Measurements from ENCODE around the gene TRAPPC12. TPM values are rescaled to one million over a fixed set of nuclear protein-coding genes. Genes with fewer than 3 reads are reported as not detected.

The TRAPPC12 gene
- total RNA-seq, 2 experiments from 2014 or later: 49.8 to 64.0 TPM

GRCh38 chr2:3457524-3458395 lies 78.3 kb downstream of the TRAPPC12 start:
- peaks cover 0 to 3% of the 10 kb centered on the region in 2 experiments for H3K9me3 ChIP-seq (ENCODE audit: control insufficient read depth in 1 of 2, insufficient read depth in 1 of 2, low read length in 2 of 2)
- DNase-seq (no peak), ATAC-seq (ENCODE audit: poor library complexity) (no peak)
- ChIA-PET POLR2A (no interaction called here), CTCF (no interaction called here)
- H3K27ac ChIP-seq (ENCODE audit: low read depth in 1 of 2, low read length in 2 of 2): no peak overlapping the region
- H3K4me1 ChIP-seq (ENCODE audit: insufficient read depth, low read length): peaks cover 9% of the 10 kb centered on the region
- H3K4me1 Mint-ChIP-seq (ENCODE audit: low read depth): peaks cover 13% of the 10 kb centered on the region
- no peak for TF ChIP-seq CTCF (IDR thresholded peaks at IDR 0.05)
- no peaks in the 10 kb centered on the region for H3K27me3 ChIP-seq (ENCODE audit: control insufficient read depth in 1 of 2, insufficient read depth in 2 of 2, low read length in 2 of 2)
- no peak overlapping the region for H3K27ac Mint-ChIP-seq
- no peak overlapping the region for H3K4me3 ChIP-seq (ENCODE audit: low read length)
- H3K4me3 Mint-ChIP-seq: no peak overlapping the region
- H3K9me3 Mint-ChIP-seq: no peaks in the 10 kb centered on the region
- peaks cover 57% of the 10 kb centered on the region for H3K36me3 Mint-ChIP-seq (ENCODE audit: low read depth)
- intact Hi-C loops (cut with DNase I, micrococcal nuclease): no loop called here
- H3K27me3 Mint-ChIP-seq: no peaks in the 10 kb centered on the region
- H3K36me3 ChIP-seq (ENCODE audit: insufficient read depth, low read length): peaks cover 44% of the 10 kb centered on the region

DNA sequence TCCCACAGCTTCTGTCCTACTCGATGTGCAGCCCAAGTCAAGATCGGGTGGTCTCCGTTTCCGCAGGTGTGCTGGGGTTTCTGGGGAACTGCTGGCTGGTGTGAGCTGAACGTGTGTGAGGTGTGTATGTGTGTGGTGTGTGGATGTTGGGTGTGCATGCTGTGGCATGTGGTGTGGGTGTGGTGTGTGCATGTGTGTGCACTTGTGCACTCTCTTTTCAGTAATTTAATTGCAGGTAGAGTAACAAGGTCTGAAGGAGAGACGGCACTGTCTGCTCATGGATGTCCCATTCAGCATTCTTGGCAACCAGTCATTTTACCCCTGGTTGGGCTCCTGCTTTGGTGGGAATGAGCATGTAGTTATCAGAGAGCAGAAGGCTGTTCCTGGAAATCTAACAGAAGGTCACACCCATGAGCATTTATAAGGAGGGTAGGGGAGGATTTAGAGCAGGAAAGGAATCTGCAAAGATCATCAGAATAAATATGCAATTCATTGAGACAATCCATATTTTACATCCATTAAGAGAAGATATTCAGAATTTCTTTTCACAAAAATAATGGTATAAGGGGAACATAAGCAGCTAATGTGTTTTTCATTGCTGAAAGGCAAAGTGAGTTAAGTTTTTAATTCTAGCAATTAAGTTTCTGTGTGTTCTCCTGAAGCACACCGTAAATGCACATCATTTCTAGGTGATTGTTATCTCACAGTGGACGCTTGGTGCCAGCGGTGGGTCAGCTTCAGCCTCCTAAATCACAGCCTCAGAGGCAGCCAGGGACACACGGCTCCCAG lies 79.1 kb downstream of the TRAPPC12 start:
- Histone ChIP-seq H3K9me3 (ENCODE audit: control insufficient read depth in 1 of 2, insufficient read depth in 1 of 2, low read length in 2 of 2) (peaks cover 0 to 3% of the 10 kb centered on the region in 2 experiments), H3K4me1 (ENCODE audit: insufficient read depth, low read length) (peaks cover 9% of the 10 kb centered on the region), H3K36me3 (ENCODE audit: insufficient read depth, low read length) (peaks cover 44% of the 10 kb centered on the region), H3K4me3 (ENCODE audit: low read length) (no peak overlapping the region), H3K27me3 (ENCODE audit: control insufficient read depth in 1 of 2, insufficient read depth in 2 of 2, low read length in 2 of 2) (no peaks in the 10 kb centered on the region), H3K27ac (ENCODE audit: low read depth in 1 of 2, low read length in 2 of 2) (no peak overlapping the region)
- Mint-ChIP-seq H3K4me3 (no peak overlapping the region), H3K9me3 (no peaks in the 10 kb centered on the region), H3K27ac (peak overlapping the region; percentile 53), H3K27me3 (no peaks in the 10 kb centered on the region), H3K4me1 (ENCODE audit: low read depth) (peaks cover 13% of the 10 kb centered on the region), H3K36me3 (ENCODE audit: low read depth) (peaks cover 53% of the 10 kb centered on the region)
- POLR2A ChIA-PET: no interaction called here
- ATAC-seq (ENCODE audit: poor library complexity): no peak
- CTCF ChIA-PET: no interaction called here
- DNase-seq: no peak
- intact Hi-C loops (cut with DNase I, micrococcal nuclease): no loop called here
- TF ChIP-seq CTCF (IDR thresholded peaks at IDR 0.05): no peak

GRCh38 chr2:3459185-3460015 lies 79.9 kb downstream of the TRAPPC12 start:
- H3K36me3 Mint-ChIP-seq (ENCODE audit: low read depth): peaks cover 55% of the 10 kb centered on the region
- H3K27me3 Mint-ChIP-seq: no peaks in the 10 kb centered on the region

More at GRCh38 chr2:3459185-3460015, 79.9 kb downstream of the TRAPPC12 start:
- Mint-ChIP-seq H3K4me1 (ENCODE audit: low read depth) (peaks cover 13% of the 10 kb centered on the region), H3K27ac (no peak overlapping the region), H3K9me3 (no peaks in the 10 kb centered on the region), H3K4me3 (no peak overlapping the region)
- TF ChIP-seq CTCF (IDR thresholded peaks at IDR 0.05): no peak
- ChIA-PET CTCF (no interaction called here), POLR2A (no interaction called here)
- Histone ChIP-seq H3K9me3 (ENCODE audit: control insufficient read depth in 1 of 2, insufficient read depth in 1 of 2, low read length in 2 of 2) (peaks cover 0 to 3% of the 10 kb centered on the region in 2 experiments), H3K36me3 (ENCODE audit: insufficient read depth, low read length) (peaks cover 41% of the 10 kb centered on the region), H3K27ac (ENCODE audit: low read depth in 1 of 2, low read length in 2 of 2) (no peak overlapping the region), H3K4me1 (ENCODE audit: insufficient read depth, low read length) (peaks cover 9% of the 10 kb centered on the region), H3K4me3 (ENCODE audit: low read length) (no peak overlapping the region), H3K27me3 (ENCODE audit: control insufficient read depth in 1 of 2, insufficient read depth in 2 of 2, low read length in 2 of 2) (no peaks in the 10 kb centered on the region)
- ATAC-seq (ENCODE audit: poor library complexity): no peak
- DNase-seq: no peak
- intact Hi-C loops (cut with DNase I, micrococcal nuclease): loop anchor here (5.0 kb wide), 2 partner anchors 37 to 1337 kb away; no protein-coding TSS in a partner anchor

Data from CD4-positive, alpha-beta T cell (primary cell).